Body of pancreas (tissue), 4 donors: ENCODE results near the gene MYO7B.

Experiments
- CTCF ChIP-seq, 7 experiments: fragments of 450-650 bp in 4 of 7; fragments of 200-600 bp in 3 of 7; sonication (generic) in 3 of 7; IDR thresholded peaks; one replicate each; pipeline ENCODE4 v1.5.1; 2016 to 2019; ENCODE audit warnings: antibody characterized with exemption in 7 of 7
- POLR2A ChIP-seq, 3 donors: fragments of 450-650 bp; IDR thresholded peaks; one replicate each; pipeline ENCODE4 v1.6.1; 2016; ENCODE audit warnings: antibody characterized with exemption in 3 of 3, mild to moderate bottlenecking in 2 of 3

GRCh38 chr2:127626175-127626574 is 90.7 kb downstream of the MYO7B start:
- TF ChIP-seq CTCF (IDR thresholded peaks at IDR 0.05), result no peak
- no peak for TF ChIP-seq POLR2A (IDR thresholded peaks at IDR 0.05)
